OCI-LY1 (cell line): ENCODE results near the gene ADGRL1.
"Not testable (repeated sequence)": the region's sequence is repeated elsewhere in the genome, so short reads cannot be mapped to it uniquely, and the experiment has no call there.

Experiments used
- H2AFZ ChIP-seq: fragments of 200-600 bp; sonication (generic), shearing (Covaris generic); 2 replicates; pipeline ENCODE4 v1.6.0; 2014; ENCODE audit warnings: antibody characterized with exemption, mild to moderate bottlenecking, low read length
- H3F3A ChIP-seq: fragments of 200-600 bp; sonication (generic), shearing (Covaris generic); 2 replicates; pipeline ENCODE4 v1.6.0; 2014; ENCODE audit warnings: mild to moderate bottlenecking, antibody characterized with exemption, low read length, moderate library complexity; ENCODE audit not compliant: insufficient read depth
- H3K27ac ChIP-seq: fragments of 200-600 bp; sonication (generic); 2 replicates; pipeline ENCODE4 v1.5.1; 2014; ENCODE audit warnings: low read length, mixed run types, mild to moderate bottlenecking, low read depth; ENCODE audit not compliant: poor library complexity, severe bottlenecking
- H3K27me3 ChIP-seq: fragments of 200-600 bp; sonication (generic); 2 replicates; pipeline ENCODE4 v1.6.0; 2014; ENCODE audit warnings: antibody characterized with exemption, mild to moderate bottlenecking, low read length, moderate library complexity; ENCODE audit not compliant: insufficient read depth
- H3K36me3 ChIP-seq: fragments of 200-600 bp; sonication (generic); 2 replicates; pipeline ENCODE4 v1.6.1; 2014; ENCODE audit warnings: mild to moderate bottlenecking, antibody characterized with exemption, low read length, moderate library complexity, mixed read lengths; ENCODE audit not compliant: insufficient read depth
- H3K4me1 ChIP-seq: fragments of 200-600 bp; sonication (generic); 2 replicates; pipeline ENCODE4 v1.5.1; 2014; ENCODE audit warnings: mild to moderate bottlenecking, low read length, moderate library complexity; ENCODE audit not compliant: insufficient read depth, severe bottlenecking
- H3K4me2 ChIP-seq: fragments of 200-600 bp; sonication (generic), shearing (Covaris generic); 2 replicates; pipeline ENCODE4 v1.6.1; 2014; ENCODE audit warnings: low read length
- H3K4me3 ChIP-seq: fragments of 200-600 bp; sonication (generic); 2 replicates; pipeline ENCODE4 v1.5.1; 2014; ENCODE audit warnings: low read length, low read depth, mild to moderate bottlenecking, mixed read lengths; ENCODE audit not compliant: poor library complexity, severe bottlenecking
- H3K79me2 ChIP-seq: fragments of 200-600 bp; shearing (Covaris generic); 2 replicates; pipeline ENCODE4 v1.6.1; 2016; ENCODE audit warnings: mixed run types, low read length, mixed read lengths; ENCODE audit not compliant: insufficient read depth
- H3K9ac ChIP-seq: fragments of 200-600 bp; sonication (generic), shearing (Covaris generic); 2 replicates; pipeline ENCODE4 v1.6.1; 2014; ENCODE audit warnings: mild to moderate bottlenecking, low read length, mixed read lengths
- H3K9me2 ChIP-seq: fragments of 200-600 bp; sonication (generic), shearing (Covaris generic); 2 replicates; pipeline ENCODE4 v1.6.1; 2014; ENCODE audit warnings: low read depth, mild to moderate bottlenecking, low read length, mixed read lengths
- H3K9me3 ChIP-seq: fragments of 200-600 bp; shearing (Covaris generic); 2 replicates; pipeline ENCODE4 v1.6.1; 2014; ENCODE audit warnings: low read length, mixed read lengths
- H4K20me1 ChIP-seq: fragments of 200-600 bp; sonication (generic), shearing (Covaris generic); 2 replicates; pipeline ENCODE4 v1.6.0; 2016; ENCODE audit warnings: mild to moderate bottlenecking, low read length; ENCODE audit not compliant: insufficient read depth
- CTCF ChIP-seq: fragments of 200-600 bp; sonication (generic), shearing (Covaris generic); IDR thresholded peaks from 2 replicates; pipeline ENCODE4 v1.5.1; 2017; ENCODE audit warnings: mild to moderate bottlenecking, antibody characterized with exemption, low read length, moderate library complexity, mixed read lengths
- EZH2 ChIP-seq: fragments of 200-600 bp; sonication (generic), shearing (Covaris generic); IDR thresholded peaks from 2 replicates; pipeline ENCODE4 v1.8.0; 2017; ENCODE audit warnings: borderline replicate concordance, mixed run types, mild to moderate bottlenecking, antibody characterized with exemption, low read length, moderate library complexity, mixed read lengths

Gene ADGRL1

DNA sequence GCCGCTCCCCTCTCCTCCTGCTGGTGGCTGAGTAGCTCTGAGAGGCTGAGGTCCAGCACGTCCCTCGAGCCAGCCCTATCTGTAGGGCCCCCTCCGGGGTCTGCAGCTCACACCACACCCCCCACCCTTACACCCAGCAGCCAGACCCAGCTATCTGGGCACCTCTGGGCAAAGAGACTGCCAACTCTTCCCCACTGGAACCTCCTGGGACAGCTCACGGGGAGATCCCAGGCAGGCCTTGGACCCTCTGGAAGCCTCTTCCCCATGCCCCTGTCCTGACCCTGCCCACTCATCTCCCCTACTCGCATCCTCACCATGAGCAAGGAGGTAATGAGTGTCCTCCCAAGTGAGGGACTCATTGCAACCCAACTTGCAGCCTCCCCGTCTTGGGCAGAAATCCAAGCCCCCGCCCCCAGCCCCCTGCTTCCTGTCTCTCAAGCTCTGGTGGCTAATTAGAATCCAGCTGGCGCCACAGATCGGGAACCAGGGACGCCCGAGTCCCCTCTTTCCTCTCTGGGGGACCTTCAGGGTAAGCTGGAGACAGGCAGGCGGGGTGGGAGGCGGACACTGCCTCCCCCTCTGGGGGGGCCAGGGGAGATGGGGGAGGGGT, 22.1 kb downstream of the ADGRL1 start:
- Histone ChIP-seq H3K9me3 (no peaks in the 10 kb centered on the region), H3K4me3 (no peak overlapping the region), H3K4me2 (no peak overlapping the region), H4K20me1 (no peaks in the 10 kb centered on the region), H3K9ac (no peak overlapping the region), H3K9me2 (no peaks in the 10 kb centered on the region), H3K4me1 (no peaks in the 10 kb centered on the region), H3K27ac (no peak overlapping the region), H3F3A (no peaks in the 10 kb centered on the region), H3K27me3 (peaks cover 4% of the 10 kb centered on the region; the same call in 1 of the 2 replicates), H3K36me3 (no peaks in the 10 kb centered on the region), H3K79me2 (no peaks in the 10 kb centered on the region), H2AFZ (no peak overlapping the region)
- TF ChIP-seq CTCF (no peak), EZH2 (no peak)

DNA sequence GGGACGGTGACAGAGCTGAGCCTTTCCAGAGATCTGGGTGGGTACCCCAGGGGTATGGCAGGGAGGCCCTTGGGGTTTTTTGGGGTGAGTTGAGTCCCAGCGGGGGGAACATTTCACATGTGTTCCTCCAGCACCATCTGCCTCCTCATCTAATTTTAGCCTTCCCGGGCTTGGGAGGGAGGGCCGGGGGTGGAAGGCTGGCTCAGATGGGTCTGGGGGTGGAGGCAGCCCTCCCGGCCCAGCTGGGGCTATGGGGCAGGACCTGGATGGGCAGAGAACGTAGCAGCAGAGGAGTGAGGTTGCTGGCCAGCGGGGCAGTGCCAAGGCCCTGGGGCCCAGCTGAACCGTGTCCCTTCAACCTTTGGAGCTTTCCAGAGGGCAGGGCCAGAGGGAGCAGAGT, 23.5 kb downstream of the ADGRL1 start:
- Histone ChIP-seq H3K79me2 (no peaks in the 10 kb centered on the region), H2AFZ (no peak overlapping the region), H3K4me3 (no peak overlapping the region), H3K4me2 (no peak overlapping the region), H3K27ac (no peak overlapping the region), H3F3A (no peaks in the 10 kb centered on the region), H3K9me3 (no peaks in the 10 kb centered on the region), H3K9me2 (no peaks in the 10 kb centered on the region), H3K4me1 (no peaks in the 10 kb centered on the region), H4K20me1 (no peaks in the 10 kb centered on the region), H3K9ac (no peak overlapping the region), H3K36me3 (no peaks in the 10 kb centered on the region), H3K27me3 (peaks cover 2% of the 10 kb centered on the region; the same call in 1 of the 2 replicates)
- TF ChIP-seq CTCF (no peak), EZH2 (no peak)

DNA sequence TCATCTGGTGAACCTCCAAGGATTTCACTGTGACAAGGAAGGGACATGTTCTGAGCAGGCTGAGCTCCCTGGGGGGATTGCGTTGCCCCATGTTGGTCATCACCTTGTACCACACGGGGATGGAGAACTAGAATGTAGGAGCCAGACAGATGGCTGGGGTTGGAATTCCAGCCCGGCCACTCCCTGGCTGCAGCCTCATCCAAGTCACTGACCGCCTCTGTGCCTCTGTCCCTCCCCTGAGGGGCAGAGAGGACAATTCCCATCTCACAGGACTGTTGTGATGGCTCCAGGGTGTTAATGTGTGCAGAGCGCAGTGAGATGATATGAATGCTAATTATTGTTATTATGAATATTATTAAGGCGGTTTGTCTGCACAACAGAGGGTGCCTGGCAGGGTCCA, 24.1 kb downstream of the ADGRL1 start:
- Histone ChIP-seq H3K9me3 (no peaks in the 10 kb centered on the region), H3K79me2 (no peaks in the 10 kb centered on the region), H3K27ac (no peak overlapping the region), H3K36me3 (no peaks in the 10 kb centered on the region), H3K4me3 (no peak overlapping the region), H3K27me3 (no peaks in the 10 kb centered on the region), H3F3A (no peaks in the 10 kb centered on the region), H3K9me2 (no peaks in the 10 kb centered on the region), H2AFZ (no peak overlapping the region), H3K9ac (no peak overlapping the region), H4K20me1 (no peaks in the 10 kb centered on the region), H3K4me1 (no peaks in the 10 kb centered on the region), H3K4me2 (no peak overlapping the region)
- TF ChIP-seq EZH2 (no peak), CTCF (no peak)

- H3K4me3 ChIP-seq, H3K4me2 ChIP-seq, H3K4me1 ChIP-seq, H3K9me3 ChIP-seq, H3K79me2 ChIP-seq, H3K27me3 ChIP-seq, H3K9me2 ChIP-seq, H3F3A ChIP-seq, H3K36me3 ChIP-seq, H3K9ac ChIP-seq, H4K20me1 ChIP-seq, H2AFZ ChIP-seq, H3K27ac ChIP-seq: not testable (repeated sequence)
Measured at GRCh38 chr19:14181199-14181598, 24.8 kb downstream of the ADGRL1 start.
